ENCODE results near the gene ARFRP1. TPM values are rescaled to one million over a fixed set of nuclear protein-coding genes. Genes with fewer than 3 reads are reported as not detected.

ARFRP1 gene
- 46.7 and 50.6 TPM in 2 replicates for total RNA-seq (2014; rRNA removed; shearing (Covaris generic))

GRCh38 chr20:63707558-63708300 is at the start of gene ARFRP1, which contains the start of gene ZGPAT:
Gene ARFRP1 (minus strand): TSS chr20:63707976. CDS start chr20:63707091, 885 bp downstream.
Gene ZGPAT (plus strand): TSS chr20:63708039. CDS start chr20:63708581, 542 bp downstream.

DNA sequence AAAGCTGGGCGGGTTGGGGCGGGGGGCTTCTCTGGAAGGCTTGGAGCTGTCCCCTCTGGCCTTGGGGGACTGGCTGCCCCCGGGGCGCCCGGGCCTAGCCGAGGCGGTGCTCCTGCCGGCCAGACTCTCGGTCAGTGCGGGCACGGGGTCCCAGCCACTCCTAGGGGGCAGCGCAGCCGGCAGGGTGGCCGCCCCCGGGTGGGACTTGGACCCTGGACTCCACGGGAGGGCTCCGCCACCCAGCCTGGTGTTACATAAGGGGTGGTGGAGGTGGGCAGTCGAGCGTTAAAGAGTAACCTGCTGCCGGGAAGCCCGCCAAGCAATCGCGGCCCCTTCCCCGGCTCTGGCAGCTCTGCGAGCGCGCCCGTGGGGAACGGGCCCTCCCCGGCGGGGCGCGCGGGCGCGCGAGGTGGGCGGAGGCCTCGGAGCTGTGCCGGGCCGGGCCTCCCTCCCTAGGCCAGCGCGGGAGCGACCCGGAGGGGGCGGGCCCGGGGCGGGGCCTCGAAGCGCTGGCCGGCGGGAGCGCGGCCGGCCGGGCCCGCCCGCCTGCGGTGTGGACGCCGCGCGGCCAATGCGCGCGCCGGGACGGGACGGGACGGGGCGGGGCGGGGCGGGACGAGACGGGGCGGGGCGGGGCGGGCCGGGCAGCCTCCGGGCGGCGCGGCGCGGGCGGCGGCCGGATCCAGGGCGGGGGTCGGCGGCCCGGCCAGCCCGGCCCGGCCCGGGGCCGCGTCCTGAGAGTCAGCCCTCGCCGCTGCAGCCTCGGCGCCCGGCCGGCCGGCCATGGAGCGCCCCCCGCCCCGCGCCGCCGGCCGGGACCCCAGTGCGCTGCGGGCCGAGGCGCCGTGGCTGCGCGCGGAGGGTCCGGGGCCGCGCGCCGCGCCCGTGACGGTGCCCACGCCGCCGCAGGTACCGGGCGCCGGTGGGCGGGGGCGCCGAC is 31.6 kb upstream of the ARFRP1 start, which contains the start of gene SLC2A4RG:
TSS of gene SLC2A4RG (plus strand) at position 647 of the 940 bp plus-strand sequence. CDS start at position 784, 137 bp downstream.

DNA sequence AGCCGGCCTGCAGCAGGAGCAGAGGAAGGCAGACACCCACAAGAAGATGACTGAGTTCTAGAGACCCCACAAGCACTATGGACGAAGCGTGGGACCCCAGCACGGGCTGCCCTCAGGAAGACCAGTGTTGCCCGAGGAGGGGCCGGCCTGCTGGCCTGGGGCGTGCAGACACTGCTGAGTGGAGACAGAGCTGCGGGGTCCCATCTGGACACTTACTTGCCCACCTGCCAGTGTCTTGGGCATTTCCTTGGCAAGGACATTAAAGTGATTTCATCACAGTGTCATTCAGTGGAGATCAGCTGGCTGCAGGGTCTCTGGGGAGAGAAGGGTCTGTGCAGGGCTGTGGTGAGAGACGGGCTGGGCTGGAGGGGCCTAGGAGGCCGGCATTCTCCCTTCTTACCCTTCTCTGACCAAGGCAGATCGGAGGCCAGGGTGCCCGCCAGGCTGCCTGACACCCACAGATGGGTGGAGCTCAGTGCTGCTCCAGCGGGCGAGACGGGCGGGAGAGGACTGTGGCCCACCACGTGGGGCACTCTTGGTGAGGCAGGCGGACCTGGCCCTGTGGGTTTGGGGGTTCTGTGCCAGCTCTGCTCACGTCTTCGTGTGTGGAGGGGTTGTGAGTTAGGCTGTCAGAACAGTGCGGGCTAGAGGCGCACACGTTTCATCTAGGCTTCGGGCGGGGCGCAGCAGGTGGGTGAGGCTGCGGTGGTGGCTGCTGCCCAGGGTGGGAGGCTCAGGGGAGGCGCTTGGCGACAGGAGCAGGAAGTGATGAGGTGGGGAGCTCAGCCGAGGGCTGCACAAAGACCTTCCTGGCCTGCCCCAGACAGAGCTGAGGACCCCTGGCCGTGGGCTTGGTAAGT is 28.3 kb upstream of the ARFRP1 start, which contains the start of gene LIME1:
TSS of gene LIME1 (plus strand) at position 806 of the 860 bp plus-strand sequence. CDS start 886 bp downstream, outside the sequence.

DNA sequence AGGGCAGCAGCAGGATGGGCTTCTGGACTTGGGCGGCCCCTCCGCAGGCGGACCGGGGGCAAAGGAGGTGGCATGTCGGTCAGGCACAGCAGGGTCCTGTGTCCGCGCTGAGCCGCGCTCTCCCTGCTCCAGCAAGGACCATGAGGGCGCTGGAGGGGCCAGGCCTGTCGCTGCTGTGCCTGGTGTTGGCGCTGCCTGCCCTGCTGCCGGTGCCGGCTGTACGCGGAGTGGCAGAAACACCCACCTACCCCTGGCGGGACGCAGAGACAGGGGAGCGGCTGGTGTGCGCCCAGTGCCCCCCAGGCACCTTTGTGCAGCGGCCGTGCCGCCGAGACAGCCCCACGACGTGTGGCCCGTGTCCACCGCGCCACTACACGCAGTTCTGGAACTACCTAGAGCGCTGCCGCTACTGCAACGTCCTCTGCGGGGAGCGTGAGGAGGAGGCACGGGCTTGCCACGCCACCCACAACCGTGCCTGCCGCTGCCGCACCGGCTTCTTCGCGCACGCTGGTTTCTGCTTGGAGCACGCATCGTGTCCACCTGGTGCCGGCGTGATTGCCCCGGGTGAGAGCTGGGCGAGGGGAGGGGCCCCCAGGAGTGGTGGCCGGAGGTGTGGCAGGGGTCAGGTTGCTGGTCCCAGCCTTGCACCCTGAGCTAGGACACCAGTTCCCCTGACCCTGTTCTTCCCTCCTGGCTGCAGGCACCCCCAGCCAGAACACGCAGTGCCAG is 11.0 kb downstream of the ARFRP1 start, which contains the start of gene TNFRSF6B:
TSS of gene TNFRSF6B (plus strand) at position 25 of the 729 bp plus-strand sequence. CDS start at position 141, 116 bp downstream.

DNA sequence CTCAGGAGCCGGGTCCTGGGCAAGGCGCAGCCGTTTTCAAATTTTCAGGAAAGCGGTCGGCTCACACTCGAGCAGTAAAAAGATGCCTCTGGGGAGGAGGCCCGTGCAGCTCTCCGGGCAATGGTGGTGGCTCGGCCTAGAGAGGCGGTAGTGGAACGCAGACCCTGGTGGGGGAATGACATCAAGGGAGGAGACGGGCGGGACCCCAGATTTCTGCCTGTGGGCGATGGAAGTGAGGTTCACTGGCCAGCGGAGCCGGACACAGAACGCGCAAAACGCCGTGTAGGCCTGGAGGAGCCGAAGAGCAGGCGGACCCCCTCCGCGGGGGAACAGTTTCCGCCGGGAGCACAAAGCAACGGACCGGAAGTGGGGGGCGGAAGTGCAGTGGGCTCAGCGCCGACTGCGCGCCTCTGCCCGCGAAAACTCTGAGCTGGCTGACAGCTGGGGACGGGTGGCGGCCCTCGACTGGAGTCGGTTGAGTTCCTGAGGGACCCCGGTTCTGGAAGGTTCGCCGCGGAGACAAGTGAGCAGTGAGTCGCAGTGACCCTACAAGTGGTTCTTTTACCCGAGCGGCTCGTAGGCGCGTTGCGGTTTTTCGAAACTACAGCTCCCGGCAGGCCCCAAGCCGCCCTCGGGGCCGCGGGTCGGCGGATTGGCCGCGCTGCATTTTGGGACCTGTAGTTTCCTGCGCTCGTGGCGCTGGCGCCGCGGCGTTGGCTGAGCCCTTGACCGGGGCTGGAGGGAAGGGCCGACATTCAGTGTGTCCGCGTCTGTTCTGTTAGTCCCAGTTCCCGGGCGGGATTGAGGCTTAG is 49.6 kb downstream of the ARFRP1 start, which contains the start of gene RTEL1:
TSS of gene RTEL1 (plus strand) at position 376 of the 812 bp plus-strand sequence. CDS start 1,091 bp downstream, outside the sequence.

GRCh38 chr20:63653041-63653973 is 54.5 kb downstream of the ARFRP1 start, which contains the start of gene STMN3:
Gene STMN3 (minus strand): TSS chr20:63653424. CDS start chr20:63653345, 79 bp downstream.

Small RNA genes lying within 50 kb of the gene (small RNA-seq; reads per million reads assigned to genes)
- gene LIME1, result not detected
- not detected for gene TNFRSF6B

Other genes with a start within 250 kb of the ARFRP1 start
- 0.30 and 0.45 TPM in 2 replicates for gene KCNQ2, start 235.3 kb downstream of the ARFRP1 start, total RNA-seq (2014; rRNA removed; shearing (Covaris generic))
- 49.6 and 63.1 TPM in 2 replicates for gene EEF1A2, start 208.9 kb downstream of the ARFRP1 start, total RNA-seq (2014; rRNA removed; shearing (Covaris generic))
- gene PPDPF, start 187.2 kb downstream of the ARFRP1 start, total RNA-seq (2014; rRNA removed; shearing (Covaris generic)), result 66.1 and 98.5 TPM in 2 replicates
- gene PTK6, start 170.6 kb downstream of the ARFRP1 start, total RNA-seq (2014; rRNA removed; shearing (Covaris generic)), result 0.24 TPM in 1 of 2 replicates, not detected in the other
- not detected in 2 replicates for gene SRMS, start 160.2 kb downstream of the ARFRP1 start, total RNA-seq (2014; rRNA removed; shearing (Covaris generic))
- 0.08 and 0.45 TPM in 2 replicates for gene FNDC11, start 153.8 kb downstream of the ARFRP1 start, total RNA-seq (2014; rRNA removed; shearing (Covaris generic))
- gene HELZ2, start 133.7 kb downstream of the ARFRP1 start, total RNA-seq (2014; rRNA removed; shearing (Covaris generic)), result 20.0 and 25.8 TPM in 2 replicates
- 18.1 and 19.4 TPM in 2 replicates for gene GMEB2, start 80.9 kb downstream of the ARFRP1 start, total RNA-seq (2014; rRNA removed; shearing (Covaris generic))
- 7.2 and 10.3 TPM in 2 replicates for gene STMN3, start 54.6 kb downstream of the ARFRP1 start, total RNA-seq (2014; rRNA removed; shearing (Covaris generic))
- 19.5 and 24.3 TPM in 2 replicates for gene RTEL1, start 49.7 kb downstream of the ARFRP1 start, total RNA-seq (2014; rRNA removed; shearing (Covaris generic))
- 2.7 and 7.2 TPM in 2 replicates for gene TNFRSF6B, start 11.3 kb downstream of the ARFRP1 start, total RNA-seq (2014; rRNA removed; shearing (Covaris generic))
- 38.3 and 52.1 TPM in 2 replicates for gene ZGPAT, start 63 bp upstream of the ARFRP1 start, total RNA-seq (2014; rRNA removed; shearing (Covaris generic))
- 9.4 and 12.6 TPM in 2 replicates for gene LIME1, start 28.7 kb upstream of the ARFRP1 start, total RNA-seq (2014; rRNA removed; shearing (Covaris generic))
- 38.4 and 48.2 TPM in 2 replicates for gene SLC2A4RG, start 31.8 kb upstream of the ARFRP1 start, total RNA-seq (2014; rRNA removed; shearing (Covaris generic))
- gene ZBTB46, start 123.3 kb upstream of the ARFRP1 start, total RNA-seq (2014; rRNA removed; shearing (Covaris generic)), result 1.4 and 1.9 TPM in 2 replicates
- not detected in 2 replicates for gene ABHD16B, start 153.5 kb upstream of the ARFRP1 start, total RNA-seq (2014; rRNA removed; shearing (Covaris generic))
- gene TPD52L2, start 157.3 kb upstream of the ARFRP1 start, total RNA-seq (2014; rRNA removed; shearing (Covaris generic)), result 92.3 and 97.2 TPM in 2 replicates
- 38.0 and 38.7 TPM in 2 replicates for gene DNAJC5, start 187.2 kb upstream of the ARFRP1 start, total RNA-seq (2014; rRNA removed; shearing (Covaris generic))
- 36.6 and 41.2 TPM in 2 replicates for gene UCKL1, start 248.4 kb upstream of the ARFRP1 start, total RNA-seq (2014; rRNA removed; shearing (Covaris generic))

All from A375 (cell line).